NCI-H187 (cell line): ENCODE data around the gene DEPDC5.
"Not testable (repeated sequence)": the region's sequence is repeated elsewhere in the genome, so short reads cannot be mapped to it uniquely, and the experiment has no call there.

ENCODE experiments used
- DNase-seq, 2 experiments: peaks; one replicate each; lab custom pipeline; 2025; lab: John Stamatoyannopoulos, UW

Gene DEPDC5

DNA sequence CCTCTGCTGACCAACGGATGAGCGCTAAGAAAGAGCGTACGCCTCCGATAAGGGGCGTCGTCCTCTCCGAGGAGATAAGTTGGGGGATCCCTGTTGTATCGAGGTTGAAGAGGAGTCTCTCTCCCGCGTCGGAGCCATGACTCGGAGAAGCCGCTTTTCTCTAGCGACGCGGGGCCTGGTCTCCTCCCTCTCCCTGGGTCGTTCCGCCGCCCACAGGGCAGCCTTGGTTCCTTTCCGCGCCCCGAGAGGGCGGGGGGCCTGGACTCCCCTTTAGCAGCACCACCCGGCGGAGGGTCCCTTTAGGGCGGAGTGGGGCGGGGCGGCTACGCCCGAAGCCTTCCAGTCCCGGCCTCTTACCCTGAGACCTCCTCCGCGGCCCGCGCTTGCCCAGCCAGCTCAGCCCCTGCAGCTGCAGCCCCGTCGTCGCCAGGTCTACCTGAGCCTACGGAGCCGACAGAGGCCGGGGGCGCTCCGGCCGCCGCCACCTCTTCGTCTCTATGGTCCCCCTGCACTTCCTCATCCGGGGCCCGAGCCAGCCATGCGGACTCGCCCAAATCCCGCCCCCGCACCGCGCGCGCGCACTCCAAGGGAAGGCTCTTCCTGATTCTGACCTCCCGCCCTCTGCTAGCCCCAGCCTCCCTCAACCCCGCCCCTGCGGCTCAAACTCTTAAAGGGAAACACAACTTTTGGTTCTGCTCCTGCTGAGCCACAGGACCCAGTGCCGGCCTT is 4.0 kb upstream of the DEPDC5 start, which contains the start of gene PRR14L:
Gene PRR14L, minus strand, starts transcription at position 497 of the 729 bp plus-strand sequence. CDS start 11,272 bp downstream, outside the sequence.
- peak; percentile 75 to 83 for DNase-seq

DNA sequence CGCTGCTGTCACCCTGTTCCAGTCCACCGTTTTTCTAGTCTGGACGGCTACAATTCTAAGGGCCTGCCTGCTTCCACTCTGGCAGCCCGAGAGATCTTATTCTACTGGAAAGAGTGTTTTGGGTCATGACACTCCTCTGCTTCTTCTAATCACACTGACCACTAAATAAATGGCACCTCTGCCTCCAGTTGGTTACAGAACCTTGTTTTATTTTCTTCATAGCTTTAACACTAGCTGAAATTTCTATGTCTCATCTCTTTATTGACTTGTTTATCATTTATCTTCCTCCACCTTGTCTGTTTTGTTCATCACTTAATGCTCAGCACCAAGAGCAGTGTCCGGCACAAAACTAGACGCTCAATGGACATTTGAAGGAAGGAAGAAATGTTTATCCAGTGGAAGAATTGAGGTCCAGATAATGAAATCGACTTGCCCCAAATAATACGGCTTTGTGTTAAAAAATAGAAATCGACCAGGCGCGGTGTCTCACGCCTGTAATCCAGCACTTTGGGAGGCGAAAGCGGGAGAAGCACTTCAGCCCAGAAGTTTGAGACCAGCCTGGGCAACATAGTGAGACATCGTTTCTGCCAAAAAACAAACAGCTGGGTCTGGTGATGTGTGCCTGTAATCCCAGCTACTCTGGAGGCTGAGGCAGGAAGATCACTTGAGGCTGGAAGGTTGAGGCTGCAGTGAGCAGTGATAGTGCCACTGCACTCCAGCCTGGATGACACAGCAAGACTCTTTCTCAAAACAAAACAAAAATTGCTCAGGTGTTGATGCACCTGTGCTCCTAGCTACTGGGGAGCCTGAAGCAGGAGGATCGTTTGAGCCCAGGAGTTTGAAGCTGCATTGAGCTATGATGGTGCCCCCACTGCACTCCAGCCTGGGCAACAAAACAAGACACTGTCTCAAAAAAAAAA is 3.2 kb upstream of the DEPDC5 start:
- no peak for DNase-seq

DNA sequence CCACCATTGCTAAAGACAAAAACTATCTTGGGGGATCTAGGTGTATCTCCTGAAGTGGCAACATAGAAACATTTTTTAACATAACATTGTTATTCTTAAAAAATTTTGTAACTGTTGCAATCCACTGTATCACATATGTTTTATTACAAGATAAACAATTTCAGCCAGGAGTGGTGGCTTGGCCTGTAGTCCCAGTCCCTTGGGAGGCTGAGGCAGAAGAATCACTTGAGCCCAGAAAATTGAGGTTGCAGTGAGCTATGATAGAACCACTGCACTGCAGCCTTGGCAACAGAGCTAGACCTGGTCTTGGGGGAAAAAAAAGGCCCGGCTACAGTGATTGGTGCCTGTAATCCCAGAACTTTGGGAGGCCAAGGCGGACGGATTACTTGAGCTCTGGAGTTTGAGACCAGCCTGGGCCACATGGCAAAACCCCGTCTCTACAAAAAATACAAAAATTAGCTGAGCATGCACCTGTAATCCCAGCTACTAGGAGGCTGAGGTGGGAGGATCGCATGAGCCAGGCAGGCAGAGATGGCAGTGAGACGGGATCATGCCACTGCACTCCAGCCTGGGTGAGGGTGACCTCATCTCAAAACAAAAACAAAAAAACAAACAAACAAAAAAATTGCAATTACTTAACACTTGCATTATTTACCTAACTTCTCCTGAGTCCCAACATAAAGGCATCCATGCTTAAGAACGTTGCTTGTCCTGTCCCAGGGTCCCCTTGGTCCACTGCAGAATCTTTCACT is 1.5 kb upstream of the DEPDC5 start:
- no peak for DNase-seq

GRCh38 chr22:31753005-31753633 is 700 bp upstream of the DEPDC5 start:
- no peak for DNase-seq

DNA sequence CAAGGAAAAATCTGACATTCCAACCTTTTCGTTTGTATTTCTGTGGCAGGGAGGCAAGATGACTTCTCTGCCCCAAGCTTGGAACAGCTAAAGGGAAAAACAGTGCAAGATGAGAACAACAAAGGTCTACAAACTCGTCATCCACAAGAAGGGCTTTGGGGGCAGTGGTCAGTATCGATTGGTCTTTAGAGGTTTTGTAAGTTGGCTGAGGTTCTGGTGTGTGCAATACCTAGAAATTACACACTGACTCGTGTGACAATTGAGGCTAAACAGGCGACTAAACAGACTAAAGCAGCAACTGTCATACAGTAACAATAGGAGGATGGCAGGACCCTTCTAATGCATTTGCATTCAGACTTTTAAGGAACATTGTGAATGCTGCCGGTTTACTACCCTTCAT is 994 bp downstream of the DEPDC5 start:
- no peak for DNase-seq

DNA sequence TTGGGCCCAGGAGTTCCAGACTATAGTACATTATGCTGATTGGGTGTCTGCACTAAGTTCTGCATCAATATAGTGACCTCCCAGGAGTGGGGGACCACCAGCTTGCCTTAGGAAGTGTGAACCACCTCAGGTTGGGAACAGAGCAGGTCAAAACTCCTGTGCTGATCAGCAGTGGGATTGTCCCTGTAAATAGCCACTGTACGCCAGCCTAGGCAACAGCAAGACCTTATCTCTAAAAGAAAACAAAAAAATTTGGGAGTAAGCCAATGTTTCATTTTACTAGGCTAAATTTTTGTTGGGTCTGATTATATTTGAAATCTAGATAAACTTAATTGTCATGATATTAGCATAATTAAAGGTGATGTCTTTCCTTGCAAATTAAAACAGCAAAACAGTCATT is 3.4 kb downstream of the DEPDC5 start:
- no peak for DNase-seq

GRCh38 chr22:31758860-31759259 is 5.0 kb downstream of the DEPDC5 start:
- DNase-seq = not testable (repeated sequence)

- no peak for DNase-seq
These were observed 11.0 kb downstream of the DEPDC5 start for GRCh38 chr22:31764785-31765184.

DNA sequence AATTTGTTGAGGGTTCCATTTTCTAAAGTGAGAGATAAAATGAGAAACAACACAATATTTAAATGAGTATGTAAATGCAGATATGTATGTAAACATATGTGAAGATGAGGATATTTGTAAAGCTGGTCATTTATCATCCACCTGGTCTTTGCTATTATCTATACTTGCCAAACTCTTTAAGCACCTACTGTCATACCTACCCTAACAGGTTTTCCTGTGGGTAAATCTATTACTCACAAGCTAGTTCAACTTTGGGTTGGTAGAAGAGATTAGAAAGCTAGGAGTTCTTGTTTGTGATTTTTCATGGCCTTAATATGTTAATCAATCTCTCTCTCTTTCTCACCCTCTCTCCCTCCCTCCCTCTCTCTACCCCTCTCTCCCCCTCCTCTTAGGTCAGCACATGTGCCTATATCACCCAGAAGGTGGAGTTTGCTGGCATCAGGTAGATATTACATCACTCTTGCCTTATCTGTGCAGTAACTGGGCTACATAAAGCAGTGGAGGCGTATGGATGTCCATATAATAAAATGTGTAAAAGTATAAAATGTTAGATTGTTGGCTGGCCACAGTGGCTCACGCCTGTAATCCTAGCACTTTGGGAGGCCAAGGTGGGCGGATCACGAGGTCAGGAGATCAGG is 14.7 kb downstream of the DEPDC5 start:
- DNase-seq = no peak

GRCh38 chr22:31773416-31773815 is 19.6 kb downstream of the DEPDC5 start:
- DNase-seq = no peak

DNA sequence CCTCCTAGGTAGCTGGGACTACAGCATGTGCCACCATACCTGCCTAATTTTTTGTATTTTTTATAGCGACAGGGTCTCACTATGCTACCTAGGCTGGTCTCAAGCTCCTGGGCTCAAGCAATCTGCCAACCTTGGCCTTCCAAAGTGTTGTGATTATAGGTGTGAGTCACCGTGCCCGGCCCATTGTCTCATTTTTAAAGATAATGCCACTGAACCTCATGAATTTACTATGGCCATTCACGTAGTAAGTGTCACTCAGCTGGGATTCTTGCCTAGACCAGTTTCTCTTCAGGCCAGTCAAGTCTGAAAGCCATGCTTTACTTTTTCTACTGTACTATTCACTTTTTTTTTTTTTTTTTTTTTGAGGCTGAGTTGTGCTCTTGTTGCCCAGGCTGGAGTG is 22.4 kb downstream of the DEPDC5 start:
- no peak for DNase-seq

GRCh38 chr22:31789803-31790202 is 36.0 kb downstream of the DEPDC5 start:
- no peak for DNase-seq

DNA sequence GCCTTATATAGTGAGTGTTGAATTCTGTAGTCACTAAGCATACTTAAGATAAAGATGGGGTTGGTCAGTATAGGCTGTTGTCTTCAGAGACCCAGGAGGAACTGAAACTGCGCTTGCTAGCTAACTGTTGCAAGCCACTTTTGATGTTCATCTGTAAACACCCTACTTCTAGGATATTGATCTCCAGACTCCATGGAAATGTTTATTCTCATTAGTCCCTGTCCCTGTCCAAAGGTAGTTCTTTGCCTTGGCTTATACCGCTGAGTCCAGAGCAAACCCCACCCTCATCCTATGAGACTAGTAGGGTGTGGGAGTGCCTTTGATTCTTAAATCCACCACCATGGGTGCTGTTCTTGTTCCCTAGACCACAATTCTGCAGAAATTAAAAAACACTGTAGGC is 36.4 kb downstream of the DEPDC5 start:
- no peak for DNase-seq

DNA sequence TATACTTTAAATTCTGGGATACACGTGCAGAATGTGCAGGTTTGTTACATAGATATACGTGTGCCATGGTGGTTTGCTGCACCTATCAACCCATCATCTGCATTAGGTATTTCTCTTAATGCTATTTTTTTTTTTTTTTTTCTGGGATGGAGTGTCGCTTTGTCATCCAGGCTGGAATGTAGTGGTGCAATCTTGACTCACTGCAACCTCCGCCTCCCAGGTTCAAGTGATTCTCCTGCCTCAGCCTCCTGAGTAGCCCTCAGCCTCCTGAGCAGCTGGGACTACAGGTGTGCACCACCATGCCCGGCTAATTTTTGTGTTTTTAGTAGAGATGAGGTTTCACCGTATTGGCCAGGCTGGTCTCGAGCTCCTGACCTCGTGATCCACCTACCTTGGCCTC is 45.5 kb downstream of the DEPDC5 start:
- DNase-seq = not testable (repeated sequence)

DNA sequence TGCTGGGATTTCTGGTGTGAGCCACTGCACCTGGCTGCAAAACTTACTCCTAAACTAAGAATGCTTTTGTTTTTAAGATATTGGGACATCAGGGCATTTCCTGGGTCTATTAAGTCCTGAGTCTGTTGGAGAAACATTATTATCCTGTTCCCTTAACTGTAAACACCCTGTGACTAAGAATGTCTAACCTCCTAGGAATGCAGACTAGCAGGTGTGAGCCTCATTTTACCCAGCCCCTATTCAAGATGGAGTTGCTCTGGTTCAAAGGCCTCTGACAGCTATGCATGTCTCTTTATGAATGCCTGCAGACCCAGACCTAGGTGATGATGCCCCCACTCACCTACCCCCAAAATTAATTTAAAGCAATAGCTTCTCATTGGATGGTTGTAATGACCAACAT is 46.2 kb downstream of the DEPDC5 start:
- no peak for DNase-seq

- not testable (repeated sequence) for DNase-seq
These were observed 47.0 kb downstream of the DEPDC5 start for GRCh38 chr22:31800861-31801260.

GRCh38 chr22:31802575-31802974 is 48.8 kb downstream of the DEPDC5 start:
- DNase-seq = no peak

DNA sequence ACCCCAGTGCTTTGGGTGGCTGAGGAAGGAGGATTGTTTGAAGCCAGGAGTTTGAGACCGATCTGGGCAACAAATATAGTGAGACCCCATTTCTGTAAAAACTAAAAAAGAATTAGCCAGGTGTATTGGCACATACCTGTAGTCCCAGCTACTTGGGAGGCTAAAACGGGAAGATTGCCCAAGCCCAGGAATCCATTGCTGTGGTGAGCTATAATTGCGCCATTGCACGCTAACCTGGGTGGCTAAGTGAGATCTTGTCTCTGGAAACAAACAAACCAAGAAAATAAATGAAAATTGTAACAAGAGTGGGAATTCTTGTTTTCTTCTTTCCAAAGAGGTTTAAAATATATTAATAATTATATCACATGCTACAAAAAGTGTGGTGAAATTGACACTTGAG is 52.9 kb downstream of the DEPDC5 start:
- DNase-seq = no peak

GRCh38 chr22:31812977-31813605 is 59.3 kb downstream of the DEPDC5 start:
- DNase-seq = no peak

DNA sequence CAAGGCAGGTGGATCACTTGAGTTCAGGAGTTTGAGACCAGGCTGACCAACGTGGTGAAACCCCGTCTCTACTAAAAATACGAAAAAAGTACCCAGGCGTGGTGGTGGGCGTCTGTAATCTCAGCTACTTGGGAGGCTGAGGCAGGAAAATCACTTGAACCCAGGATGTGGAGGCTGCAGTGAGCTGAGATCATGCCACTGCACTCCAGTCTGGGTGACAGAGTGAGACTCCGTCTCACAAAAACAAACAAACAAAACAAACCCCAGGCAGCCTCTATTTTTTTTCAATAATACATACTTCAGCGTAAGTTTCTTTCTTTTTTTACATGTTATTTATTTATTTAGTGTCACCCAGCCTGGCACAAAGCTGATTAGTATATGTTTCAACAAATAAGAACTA is 60.1 kb downstream of the DEPDC5 start:
- not testable (repeated sequence) for DNase-seq

DNA sequence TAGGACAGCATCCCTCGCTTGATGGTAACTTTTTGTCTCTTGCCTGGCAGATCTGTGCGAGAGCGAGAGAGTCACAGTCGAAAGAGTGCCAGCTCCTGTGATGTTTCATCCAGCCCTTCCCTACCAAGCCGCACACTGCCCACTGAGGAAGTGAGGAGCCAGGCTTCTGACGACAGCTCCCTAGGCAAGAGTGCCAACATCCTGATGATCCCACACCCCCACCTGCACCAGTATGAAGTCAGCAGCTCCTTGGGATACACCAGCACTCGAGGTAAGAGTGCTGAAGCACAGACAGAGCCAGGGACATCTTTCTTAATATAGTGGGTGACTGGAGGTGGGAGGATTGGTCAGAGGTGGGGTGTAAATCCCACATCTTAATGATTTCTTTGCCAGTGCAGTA is 61.1 kb downstream of the DEPDC5 start:
- no peak for DNase-seq
